ENCODE measurements around the gene CCDC40. TPM values are rescaled to one million over a fixed set of nuclear protein-coding genes. Genes with fewer than 3 reads are reported as not detected.

Gene CCDC40
- total and polyA plus RNA-seq, 9 of the 15 experiments (the other 6 are each of a cell fraction or from before 2014, with no cell fraction given), result 0.07 to 0.33 TPM; not detected in 7

- no peak for TF ChIP-seq E2F8 (IDR thresholded peaks at IDR 0.05; ENCODE audit: low read depth, partially characterized antibody)
- TF ChIP-seq CBX1 (IDR thresholded peaks at IDR 0.05; ENCODE audit: low read depth), result no peak; the same call in 1 of the 2 replicates
- TF ChIP-seq E2F5 (CRISPR knock-in tag; IDR thresholded peaks at IDR 0.05), result no peak
- no peak for TF ChIP-seq U2AF1 (optimal IDR thresholded peaks at IDR 0.05; ENCODE audit: low read depth, low read length)
- TF ChIP-seq PBX2 (CRISPR knock-in tag; IDR thresholded peaks at IDR 0.05; ENCODE audit: low read depth), result no peak
- TF ChIP-seq PBX2 (tag; conservative IDR thresholded peaks at IDR 0.05; ENCODE audit: low read depth), result no peak
- TF ChIP-seq ZFP30 (CRISPR knock-in tag; IDR thresholded peaks at IDR 0.05; ENCODE audit: borderline replicate concordance), result no peak
- TF ChIP-seq MLLT1 (IDR thresholded peaks at IDR 0.05), result no peak
- peak; percentile 62 for TF ChIP-seq SAP30 (IDR thresholded peaks at IDR 0.05; ENCODE audit: borderline replicate concordance, insufficient read depth, low read depth, low read length, poor library complexity, severe bottlenecking)
- TF ChIP-seq TEAD2 (tag; IDR thresholded peaks at IDR 0.05), result no peak
- TF ChIP-seq CBX2 (IDR thresholded peaks at IDR 0.05; ENCODE audit: insufficient read depth, low read length, poor library complexity, severe bottlenecking), result no peak
- TF ChIP-seq HES1 (IDR thresholded peaks at IDR 0.05; ENCODE audit: low read depth), result no peak
- TF ChIP-seq ELK1 (CRISPR knock-in tag; IDR thresholded peaks at IDR 0.05), result no peak
- TF ChIP-seq ZNF280B (CRISPR knock-in tag; IDR thresholded peaks at IDR 0.05), result no peak
Measured at GRCh38 chr17:80147035-80147822, 110.8 kb downstream of the CCDC40 start, which contains the start of gene EIF4A3 (continued).

Data from K562 (cell line).